GM12864 (cell line): ENCODE data around the gene DSC2.
"Not testable (repeated sequence)": the region's sequence is repeated elsewhere in the genome, so short reads cannot be mapped to it uniquely, and the experiment has no call there.

ENCODE experiments used
- DNase-seq: peaks from one replicate; pipeline ENCODE4 v3.0.0-alpha.2; 2011; ENCODE audit warnings: low read depth
- H3K4me3 ChIP-seq: 2 replicates; pipeline ENCODE4 v1.5.1; 2011; ENCODE audit warnings: mild to moderate bottlenecking, low read depth, low read length, control low read depth
- TF ChIP-seq, protein P1 (sequence below): IDR thresholded peaks from 2 replicates; pipeline ENCODE4 v1.5.1; 2011; ENCODE audit warnings: low read depth, mild to moderate bottlenecking, moderate library complexity, low read length, control low read depth, inconsistent platforms; ENCODE audit errors: missing control alignments

DSC2 gene

GRCh38 chr18:31041271-31042083 lies 60.7 kb downstream of the DSC2 start:
- TF ChIP-seq, protein P1, sequence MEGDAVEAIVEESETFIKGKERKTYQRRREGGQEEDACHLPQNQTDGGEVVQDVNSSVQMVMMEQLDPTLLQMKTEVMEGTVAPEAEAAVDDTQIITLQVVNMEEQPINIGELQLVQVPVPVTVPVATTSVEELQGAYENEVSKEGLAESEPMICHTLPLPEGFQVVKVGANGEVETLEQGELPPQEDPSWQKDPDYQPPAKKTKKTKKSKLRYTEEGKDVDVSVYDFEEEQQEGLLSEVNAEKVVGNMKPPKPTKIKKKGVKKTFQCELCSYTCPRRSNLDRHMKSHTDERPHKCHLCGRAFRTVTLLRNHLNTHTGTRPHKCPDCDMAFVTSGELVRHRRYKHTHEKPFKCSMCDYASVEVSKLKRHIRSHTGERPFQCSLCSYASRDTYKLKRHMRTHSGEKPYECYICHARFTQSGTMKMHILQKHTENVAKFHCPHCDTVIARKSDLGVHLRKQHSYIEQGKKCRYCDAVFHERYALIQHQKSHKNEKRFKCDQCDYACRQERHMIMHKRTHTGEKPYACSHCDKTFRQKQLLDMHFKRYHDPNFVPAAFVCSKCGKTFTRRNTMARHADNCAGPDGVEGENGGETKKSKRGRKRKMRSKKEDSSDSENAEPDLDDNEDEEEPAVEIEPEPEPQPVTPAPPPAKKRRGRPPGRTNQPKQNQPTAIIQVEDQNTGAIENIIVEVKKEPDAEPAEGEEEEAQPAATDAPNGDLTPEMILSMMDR: no peak
- no peak overlapping the region for H3K4me3 ChIP-seq
- no peak for DNase-seq

- H3K4me3 ChIP-seq: no peak overlapping the region
- no peak for DNase-seq
- TF ChIP-seq, protein P1: no peak
Observed at GRCh38 chr18:31040686-31041270, 61.4 kb downstream of the DSC2 start.

DNA sequence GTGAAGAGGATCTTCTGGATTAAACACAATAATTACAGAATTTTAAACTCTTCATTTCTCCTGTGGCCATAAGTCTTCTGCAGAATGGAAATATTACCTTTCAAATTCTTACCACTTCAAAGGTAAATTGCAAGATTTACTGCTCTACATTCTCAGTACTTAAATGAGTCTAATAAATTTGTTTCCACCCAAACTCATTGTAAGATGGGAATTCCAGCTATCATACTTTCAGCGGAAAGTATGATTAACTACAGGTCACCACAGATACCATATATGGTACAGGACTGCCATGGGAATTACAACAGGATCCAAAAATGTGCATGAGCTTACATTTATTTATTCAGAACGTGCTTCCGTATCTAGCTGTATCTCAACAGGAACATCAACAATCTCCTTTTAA lies 62.8 kb downstream of the DSC2 start:
- no peak overlapping the region for H3K4me3 ChIP-seq
- no peak for DNase-seq
- TF ChIP-seq, protein P1: no peak

GRCh38 chr18:31037686-31038085 lies 64.5 kb downstream of the DSC2 start:
- DNase-seq, H3K4me3 ChIP-seq: not testable (repeated sequence)

GRCh38 chr18:31034541-31034940 lies 67.7 kb downstream of the DSC2 start:
- TF ChIP-seq, protein P1: no peak
- no peak for DNase-seq
- no peak overlapping the region for H3K4me3 ChIP-seq

DNA sequence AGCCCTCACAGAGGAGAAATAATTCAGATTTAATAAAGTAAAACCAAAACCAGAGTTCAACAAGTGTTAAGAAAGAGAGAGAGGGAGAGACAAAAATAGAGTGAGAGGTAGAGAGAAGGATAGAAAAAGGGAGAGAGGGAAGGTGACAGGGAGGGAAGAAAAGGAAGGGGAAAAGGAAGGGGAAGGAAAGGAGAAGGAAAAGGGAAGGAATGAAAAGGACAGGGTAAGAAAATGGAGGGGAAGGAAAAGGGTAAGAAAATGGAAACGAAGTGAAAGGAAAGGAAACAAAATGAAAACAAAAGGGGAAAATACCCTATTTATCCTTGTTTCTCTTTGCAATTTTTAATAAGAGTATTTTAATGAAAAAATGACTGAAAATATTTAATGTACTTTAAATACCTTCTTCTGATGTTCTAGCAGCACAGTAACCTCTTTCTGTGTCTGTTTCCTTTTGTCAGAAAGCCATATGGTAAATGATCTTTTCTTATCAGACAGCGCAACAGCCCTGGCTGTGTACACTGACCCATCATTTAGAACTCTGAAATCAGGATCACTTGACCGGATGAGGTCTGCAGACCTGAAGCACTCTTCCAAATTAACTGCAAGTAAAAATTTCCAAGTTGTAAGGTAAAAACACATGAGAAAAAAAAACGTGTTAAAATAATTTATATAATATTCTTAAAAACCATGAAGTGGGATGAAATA lies 71.5 kb downstream of the DSC2 start:
- TF ChIP-seq, protein P1: no peak
- no peak overlapping the region for H3K4me3 ChIP-seq
- DNase-seq: no peak

- TF ChIP-seq, protein P1: no peak
- H3K4me3 ChIP-seq: no peak overlapping the region
- DNase-seq: no peak
Observed at GRCh38 chr18:31015715-31016434, 86.3 kb downstream of the DSC2 start.

DNA sequence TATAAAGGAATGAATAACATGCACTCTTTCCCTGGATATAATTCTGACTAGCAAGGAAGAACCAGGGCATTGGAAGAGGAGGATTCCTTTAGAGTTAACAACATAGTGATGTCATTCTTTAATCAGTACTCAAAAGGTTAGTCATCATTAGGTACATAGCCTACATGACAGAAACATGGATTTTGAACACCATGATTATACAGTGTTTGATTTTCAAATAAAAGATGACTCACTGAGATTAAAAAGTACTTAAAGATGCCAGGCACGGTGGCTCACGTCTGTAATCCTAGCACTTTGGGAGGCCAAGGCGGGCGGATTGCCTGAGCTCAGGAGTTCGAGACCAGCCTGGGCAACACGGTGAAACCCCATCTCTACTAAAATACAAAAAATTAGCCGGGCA lies 90.8 kb downstream of the DSC2 start:
- not testable (repeated sequence) for H3K4me3 ChIP-seq, DNase-seq
